GM19035 (cell line): ENCODE data around the gene POLDIP2.

Experiments
- ATAC-seq: cut with Tn5 transposase; IDR thresholded peaks from one replicate; pipeline ENCODE4 v1.9.1; 2021; ENCODE audit not compliant: unreplicated experiment

POLDIP2 gene

DNA sequence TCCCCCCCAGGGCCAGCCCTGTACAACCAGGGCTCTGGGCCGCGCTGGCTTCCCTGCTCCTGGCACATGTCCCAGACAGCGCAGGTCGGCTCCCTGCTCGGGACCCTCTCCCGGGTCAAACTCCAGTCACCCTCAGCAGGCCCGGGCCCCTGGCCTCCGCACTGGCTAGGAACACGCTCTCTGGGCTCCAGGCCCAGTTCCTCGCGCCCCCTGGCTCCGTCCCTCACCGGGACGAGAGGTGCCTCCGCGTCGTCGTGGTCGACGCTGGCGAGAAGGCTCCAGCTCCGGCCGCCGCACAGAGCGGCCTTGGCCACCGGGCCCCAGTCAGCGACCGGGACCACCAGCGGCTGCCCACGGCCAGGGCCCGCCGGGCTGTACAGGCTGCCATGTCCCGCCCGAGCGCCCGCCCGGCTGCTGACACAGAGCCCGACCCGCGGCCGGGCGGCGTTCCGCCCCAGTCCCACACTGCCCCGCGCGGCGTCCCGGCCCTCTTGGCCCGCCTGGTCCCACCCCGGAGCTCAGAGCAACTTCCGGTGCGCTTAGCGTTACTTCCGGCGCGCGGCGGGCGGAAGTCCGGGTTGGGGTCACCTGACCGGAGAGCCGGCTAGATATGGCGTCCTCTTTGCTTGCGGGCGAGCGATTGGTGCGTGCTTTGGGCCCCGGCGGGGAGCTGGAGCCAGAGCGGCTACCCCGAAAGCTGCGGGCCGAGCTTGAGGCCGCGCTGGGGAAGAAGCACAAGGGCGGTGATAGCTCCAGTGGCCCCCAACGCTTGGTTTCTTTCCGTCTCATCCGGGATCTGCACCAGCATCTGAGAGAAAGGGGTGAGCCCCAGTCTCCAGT lies at the start of gene POLDIP2:
POLDIP2 (minus strand) TSS at position 467 of the 840 bp plus-strand sequence; CDS start at position 388, 79 bp downstream.
- ATAC-seq = peak; percentile 98

- ATAC-seq = no peak
Observed at GRCh38 chr17:28406473-28406814, 49.1 kb upstream of the POLDIP2 start.

GRCh38 chr17:28405632-28406472 lies 48.5 kb upstream of the POLDIP2 start, which contains the start of gene SLC46A1:
Gene SLC46A1, minus strand, starts transcription at chr17:28406212. Its CDS starts 98 bp downstream, at chr17:28406114.
- peak; percentile 79 for ATAC-seq

DNA sequence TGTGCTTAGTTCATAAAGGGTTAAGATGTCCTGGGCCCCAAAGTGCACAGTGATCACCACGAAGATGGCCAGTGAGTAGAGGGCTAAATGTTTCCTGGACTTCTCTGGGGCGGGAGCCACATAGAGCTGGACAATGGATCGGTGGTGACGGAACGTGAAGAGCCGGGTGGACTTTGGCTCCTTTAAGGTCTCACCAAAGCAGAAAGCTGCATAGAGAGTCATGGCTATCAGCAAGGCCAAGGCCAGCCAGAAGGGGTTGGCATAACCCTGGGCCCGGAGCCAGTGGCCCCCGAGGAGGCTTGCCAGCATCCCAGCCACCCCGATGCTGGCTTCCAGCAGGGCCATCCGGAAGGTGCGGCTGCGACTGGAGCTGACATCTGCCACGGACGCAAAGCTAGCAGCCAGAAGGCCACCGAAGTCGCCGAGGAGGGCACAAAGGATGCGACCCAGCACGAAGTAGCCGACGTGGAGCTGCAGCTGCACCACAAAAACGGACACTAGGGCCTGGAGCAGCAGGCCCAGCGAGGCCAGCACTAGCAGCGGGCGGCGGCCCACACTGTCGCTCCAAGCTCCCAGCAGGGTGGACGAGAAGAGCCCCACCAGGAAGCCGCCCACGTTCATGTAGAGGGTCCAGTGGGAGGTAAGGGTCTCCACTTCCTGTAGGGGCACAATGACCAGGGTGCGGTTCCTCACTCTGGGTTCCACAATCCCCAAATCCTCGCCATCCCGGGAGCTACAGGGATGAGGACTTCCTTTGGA lies 47.7 kb upstream of the POLDIP2 start:
- ATAC-seq = no peak

GRCh38 chr17:28404461-28404811 lies 47.1 kb upstream of the POLDIP2 start:
- no peak for ATAC-seq

GRCh38 chr17:28404007-28404406 lies 46.7 kb upstream of the POLDIP2 start:
- no peak for ATAC-seq

DNA sequence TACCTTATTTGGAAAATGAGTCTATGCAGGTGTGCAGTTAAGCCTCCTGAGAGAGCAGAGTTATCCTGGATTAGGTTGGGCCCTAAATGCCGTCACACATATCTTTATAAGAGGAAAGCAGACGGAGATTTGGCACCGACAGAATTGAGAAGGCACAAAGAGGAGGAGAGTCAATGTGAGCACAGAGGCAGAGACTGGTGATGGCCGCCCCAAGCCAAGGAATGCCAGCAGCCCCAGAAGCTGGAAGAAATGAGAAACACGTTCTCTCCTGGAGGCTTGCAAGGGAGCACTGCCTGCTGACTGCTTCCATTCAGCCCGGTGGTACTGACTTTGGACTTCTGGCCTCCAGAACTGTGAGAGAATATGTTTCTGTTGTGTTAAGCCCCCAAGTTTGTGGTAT lies 45.5 kb upstream of the POLDIP2 start:
- ATAC-seq = no peak

- no peak for ATAC-seq
Observed at GRCh38 chr17:28402224-28402630, 44.9 kb upstream of the POLDIP2 start.

DNA sequence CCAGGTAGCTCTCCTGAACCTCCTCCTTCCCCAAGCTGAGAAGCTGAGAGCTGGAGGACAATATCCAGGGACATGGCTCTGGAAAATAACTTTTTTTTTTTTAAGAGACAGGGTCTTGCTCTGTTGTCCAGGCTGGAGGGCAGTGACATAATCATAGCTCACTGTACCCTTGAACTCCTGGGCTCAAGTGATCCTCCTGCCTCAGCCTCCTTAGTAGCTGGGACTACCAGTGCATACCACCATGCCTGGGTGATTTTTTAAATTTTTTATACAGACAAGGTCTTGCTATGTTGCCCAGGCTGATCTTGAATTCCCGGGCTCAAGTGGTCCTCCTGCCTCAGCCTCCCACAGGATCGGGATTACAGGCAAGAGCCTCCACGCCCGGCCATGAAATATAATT lies 42.5 kb upstream of the POLDIP2 start:
- ATAC-seq = no peak

- no peak for ATAC-seq
Observed at GRCh38 chr17:28398280-28398981, 41.1 kb upstream of the POLDIP2 start.

GRCh38 chr17:28397687-28398279 lies 40.5 kb upstream of the POLDIP2 start:
- ATAC-seq = no peak

GRCh38 chr17:28397275-28397674 lies 39.9 kb upstream of the POLDIP2 start:
- no peak for ATAC-seq

GRCh38 chr17:28396635-28397239 lies 39.4 kb upstream of the POLDIP2 start:
- ATAC-seq = no peak

DNA sequence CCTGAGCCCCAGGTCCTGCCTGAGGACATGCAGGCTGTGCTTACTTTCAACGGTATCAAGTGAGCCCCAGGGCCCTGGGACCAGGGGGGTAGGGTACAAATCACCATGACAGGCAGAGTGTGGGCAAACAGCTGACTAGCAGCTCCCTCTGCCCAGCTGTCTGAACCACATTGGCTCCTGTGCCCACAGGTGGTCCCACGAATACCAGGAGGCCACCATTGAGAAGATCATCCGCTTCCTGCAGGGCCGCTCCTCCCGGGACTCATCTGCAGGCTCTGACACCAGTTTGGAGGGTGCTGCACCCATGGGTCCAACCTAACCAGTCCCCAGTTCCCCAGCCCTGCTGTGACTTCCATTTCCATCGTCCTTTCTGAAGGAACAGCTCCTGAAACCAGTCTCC lies 38.6 kb upstream of the POLDIP2 start:
- ATAC-seq = no peak

GRCh38 chr17:28395426-28395825 lies 38.1 kb upstream of the POLDIP2 start:
- ATAC-seq = no peak

DNA sequence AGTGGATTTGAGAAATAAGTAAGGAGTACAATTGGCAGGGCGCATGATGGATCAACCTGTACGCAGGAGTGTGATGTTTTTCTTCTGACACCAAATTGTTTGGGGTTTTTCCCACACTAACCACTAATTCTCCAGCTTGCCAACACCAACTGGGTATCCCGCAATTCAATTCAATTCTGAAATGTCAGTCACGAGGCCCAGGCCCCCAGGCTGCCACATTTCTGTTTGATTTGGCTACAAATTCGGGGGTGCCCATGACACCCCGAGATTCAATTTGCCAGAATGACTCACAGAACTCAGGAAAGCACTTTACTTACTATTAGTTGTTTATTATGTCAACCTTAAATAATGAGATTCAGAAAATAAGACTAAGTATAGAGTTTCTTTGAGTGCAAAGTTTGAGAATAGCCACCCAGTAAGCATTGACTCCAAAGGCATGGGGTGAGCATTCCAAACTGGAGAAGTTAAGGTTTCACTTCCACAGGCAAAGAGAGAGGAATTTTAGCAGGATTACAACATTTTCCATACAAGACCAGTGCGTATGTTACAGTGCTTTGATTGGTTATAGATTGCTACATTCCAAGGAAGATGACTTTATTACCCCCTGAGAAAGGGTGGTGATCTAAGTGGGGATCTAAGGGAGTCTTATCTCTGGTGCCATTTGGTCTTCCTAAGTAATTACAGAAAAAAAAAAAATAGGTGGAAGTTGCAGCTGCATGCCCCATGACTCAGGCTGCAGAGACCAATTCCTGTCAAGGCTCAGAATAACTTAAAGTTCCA lies 37.2 kb upstream of the POLDIP2 start:
- ATAC-seq = no peak

GRCh38 chr17:28392491-28392890 lies 35.2 kb upstream of the POLDIP2 start:
- no peak for ATAC-seq

GRCh38 chr17:28391401-28391800 lies 34.1 kb upstream of the POLDIP2 start:
- ATAC-seq = no peak

DNA sequence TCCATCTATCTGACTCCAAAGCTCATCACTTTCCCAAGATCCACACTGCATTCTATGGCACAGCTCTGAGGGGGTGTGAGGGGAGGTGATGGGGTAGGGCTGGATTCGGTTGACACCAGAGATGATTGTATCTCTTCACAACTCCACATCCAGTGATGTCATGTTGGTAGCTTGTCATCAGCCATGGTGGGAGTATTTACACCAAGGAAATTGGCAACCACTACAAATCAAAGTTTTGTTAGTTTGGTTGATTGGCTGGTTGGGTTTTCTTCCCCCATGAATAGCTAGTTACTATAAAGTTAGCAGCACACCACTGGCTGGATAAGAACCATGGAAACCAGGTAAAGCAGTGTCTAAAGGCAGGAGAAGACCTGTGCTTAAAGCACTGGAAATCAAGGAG lies 33.7 kb upstream of the POLDIP2 start:
- ATAC-seq = no peak
